Neural progenitor cell (in vitro differentiated cells): ENCODE data around the gene UGT1A8.
"Not testable (repeated sequence)": the region's sequence is repeated elsewhere in the genome, so short reads cannot be mapped to it uniquely, and the experiment has no call there.

Experiments used
- EZH2phosphoT487 ChIP-seq: fragments of 200-600 bp; sonication (generic); IDR thresholded peaks from 2 replicates; pipeline ENCODE4 v1.6.1; 2017; ENCODE audit warnings: antibody characterized with exemption
- TF ChIP-seq, protein P1 (sequence below): fragments of 200-600 bp; sonication (generic); IDR thresholded peaks from 2 replicates; pipeline ENCODE4 v1.5.1; 2017; ENCODE audit warnings: antibody characterized with exemption, mild to moderate bottlenecking

DNA sequence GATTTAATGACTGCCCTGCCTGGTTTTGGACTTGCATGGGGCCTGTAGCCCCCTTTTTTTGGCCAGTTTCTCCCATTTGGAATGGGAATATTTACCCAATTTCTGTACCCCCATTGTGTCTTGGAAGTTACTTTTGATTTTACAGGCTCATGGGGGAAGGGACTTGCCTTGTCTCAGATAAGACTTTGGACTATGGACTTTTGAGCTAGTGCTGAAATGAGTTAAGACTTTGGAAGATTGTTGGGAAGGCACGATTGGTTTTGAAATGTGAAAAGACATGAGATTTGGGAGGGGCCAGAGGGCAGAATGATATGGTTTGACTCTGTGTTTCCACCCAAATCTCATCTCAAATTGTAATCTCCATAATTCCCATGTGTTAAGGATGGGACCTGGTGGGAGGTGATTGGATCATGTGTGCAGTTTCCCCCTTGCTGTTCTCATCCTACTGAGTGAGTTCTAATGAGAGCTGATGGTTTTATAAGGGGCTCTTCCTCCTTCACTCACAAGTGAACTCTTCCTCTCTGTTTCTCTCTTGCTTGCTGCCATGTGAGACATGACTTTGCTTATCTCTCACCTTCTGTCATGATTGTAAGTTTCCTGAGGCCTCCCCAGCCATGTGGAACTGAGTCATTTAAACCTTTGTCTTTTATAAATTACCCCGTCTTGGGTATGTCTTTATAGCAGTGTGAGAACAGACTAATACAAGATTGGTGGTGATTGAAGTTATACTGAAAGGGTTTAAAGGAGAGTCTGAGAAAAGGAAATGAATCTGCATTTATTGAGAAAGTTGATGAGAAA, 134.0 kb downstream of the UGT1A8 start:
- TF ChIP-seq, protein P1, sequence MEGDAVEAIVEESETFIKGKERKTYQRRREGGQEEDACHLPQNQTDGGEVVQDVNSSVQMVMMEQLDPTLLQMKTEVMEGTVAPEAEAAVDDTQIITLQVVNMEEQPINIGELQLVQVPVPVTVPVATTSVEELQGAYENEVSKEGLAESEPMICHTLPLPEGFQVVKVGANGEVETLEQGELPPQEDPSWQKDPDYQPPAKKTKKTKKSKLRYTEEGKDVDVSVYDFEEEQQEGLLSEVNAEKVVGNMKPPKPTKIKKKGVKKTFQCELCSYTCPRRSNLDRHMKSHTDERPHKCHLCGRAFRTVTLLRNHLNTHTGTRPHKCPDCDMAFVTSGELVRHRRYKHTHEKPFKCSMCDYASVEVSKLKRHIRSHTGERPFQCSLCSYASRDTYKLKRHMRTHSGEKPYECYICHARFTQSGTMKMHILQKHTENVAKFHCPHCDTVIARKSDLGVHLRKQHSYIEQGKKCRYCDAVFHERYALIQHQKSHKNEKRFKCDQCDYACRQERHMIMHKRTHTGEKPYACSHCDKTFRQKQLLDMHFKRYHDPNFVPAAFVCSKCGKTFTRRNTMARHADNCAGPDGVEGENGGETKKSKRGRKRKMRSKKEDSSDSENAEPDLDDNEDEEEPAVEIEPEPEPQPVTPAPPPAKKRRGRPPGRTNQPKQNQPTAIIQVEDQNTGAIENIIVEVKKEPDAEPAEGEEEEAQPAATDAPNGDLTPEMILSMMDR, result not testable (repeated sequence)
- TF ChIP-seq EZH2phosphoT487, result not testable (repeated sequence)
